Panc1 (cell line): ENCODE data around the gene NOS1AP.

Source experiments
- CTCF ChIP-seq: fragments of 450-650 bp; IDR thresholded peaks from 2 replicates; pipeline ENCODE4 v1.5.1; 2017; ENCODE audit warnings: mild to moderate bottlenecking
- SIN3A ChIP-seq: IDR thresholded peaks from 2 replicates; pipeline ENCODE4 v1.6.1; 2012; ENCODE audit warnings: low read depth, mild to moderate bottlenecking, low read length, moderate library complexity, borderline replicate concordance; ENCODE audit not compliant: insufficient read depth

- no peak for TF ChIP-seq CTCF
- TF ChIP-seq SIN3A, result no peak
Measured at GRCh38 chr1:162192306-162192678, 122.8 kb downstream of the NOS1AP start.
